SK-N-SH treated with all-trans-retinoic acid at 6 μM for 48 hours (cell line): Measurements from ENCODE around the gene CALML3.

Source experiments
- BACH2 ChIP-seq: fragments of 250-450 bp; sonication (Bioruptor Pico); IDR thresholded peaks from 2 replicates; pipeline ENCODE4 v1.9.0; 2021; ENCODE audit warnings: mild to moderate bottlenecking, borderline replicate concordance
- ISL1 ChIP-seq: fragments of 250-450 bp; sonication (Bioruptor Pico); IDR thresholded peaks from 2 replicates; pipeline ENCODE4 v2.1.2; 2022; ENCODE audit warnings: mild to moderate bottlenecking, moderate library complexity
- PATZ1 ChIP-seq: fragments of 250-450 bp; sonication (Bioruptor Pico); IDR thresholded peaks from 2 replicates; pipeline ENCODE4 v1.8.0; 2020; ENCODE audit warnings: mild to moderate bottlenecking, moderate library complexity, borderline replicate concordance
- TSHZ2 ChIP-seq: fragments of 250-450 bp; sonication (Bioruptor Pico); IDR thresholded peaks from 2 replicates; pipeline ENCODE4 v1.5.0; 2020; ENCODE audit warnings: mild to moderate bottlenecking, moderate library complexity
- ZFP3 ChIP-seq: fragments of 250-450 bp; sonication (Bioruptor Pico); IDR thresholded peaks from 2 replicates; pipeline ENCODE4 v1.5.0; 2020; ENCODE audit warnings: mild to moderate bottlenecking, moderate library complexity

GRCh38 chr10:5522913-5523560 lies 1.7 kb upstream of the CALML3 start:
- no peak for TF ChIP-seq TSHZ2 (CRISPR knock-in tag)
- no peak for TF ChIP-seq ISL1 (CRISPR knock-in tag)
- TF ChIP-seq BACH2 (CRISPR knock-in tag): no peak
- TF ChIP-seq ZFP3 (CRISPR knock-in tag): no peak
- TF ChIP-seq PATZ1 (CRISPR knock-in tag): no peak
